Endothelial cell of umbilical vein (primary cell): ENCODE data around the gene PLAC8. TPM values are rescaled to one million over a fixed set of nuclear protein-coding genes. Genes with fewer than 3 reads are reported as not detected.
"Not testable (repeated sequence)": the region's sequence is repeated elsewhere in the genome, so short reads cannot be mapped to it uniquely, and the experiment has no call there.

Source experiments
- BruUV-seq: library from RNA; stranded (reverse); fragments of 400-500 nt; replicated peaks from 2 replicates; lab custom pipeline; 2021; lab: Mats Ljungman, UMichigan
- CTCF ChIA-PET: fragments of 300-600, 350-600 bp; sonication (Branson Sonifier 250); formaldehyde crosslinking; loops from one replicate; lab custom pipeline; 2021; ENCODE audit warnings: antibody characterized with exemption, inconsistent platforms; lab: Charles Lee
- POLR2A ChIA-PET: fragments of 300-600, 350-600 bp; sonication (Branson Sonifier 250); formaldehyde crosslinking; loops from one replicate; lab custom pipeline; 2021; ENCODE audit warnings: antibody characterized with exemption, inconsistent platforms; lab: Charles Lee
- DNase-seq: peaks from one replicate; pipeline ENCODE4 v3.0.0-alpha.2; 2011; ENCODE audit warnings: low read depth, low spot score
- FAIRE-seq: peaks from 2 replicates; lab custom pipeline; 2011; peaks lifted over from hg19 to GRCh38; lab: Jason Lieb, UNC
- H2AFZ ChIP-seq: 2 replicates; pipeline ENCODE4 v1.6.0; 2012; ENCODE audit warnings: low read depth, low read length, control low read depth, inconsistent platforms
- H3K27ac ChIP-seq: 2 replicates; pipeline ENCODE4 v1.5.1; 2011; ENCODE audit warnings: low read depth, mild to moderate bottlenecking, control low read depth, low read length, moderate library complexity; ENCODE audit not compliant: insufficient read depth
- H3K27me3 ChIP-seq, 2 experiments: 2 replicates each; pipeline versions ENCODE4 v1.6.0 to v1.6.1; 2011; ENCODE audit warnings: low read length in 2 of 2, mixed read lengths in 1 of 2; ENCODE audit not compliant: control insufficient read depth in 2 of 2, insufficient read depth in 2 of 2
- H3K36me3 ChIP-seq, 2 experiments: 2 replicates in 1 of 2; 3 replicates in 1 of 2; pipeline ENCODE4 v1.5.1; 2011; ENCODE audit warnings: low read length in 2 of 2, mild to moderate bottlenecking in 1 of 2, moderate library complexity in 1 of 2; ENCODE audit not compliant: control insufficient read depth in 2 of 2, insufficient read depth in 2 of 2; ENCODE audit errors: extremely low read depth in 1 of 2
- H3K4me1 ChIP-seq: 3 replicates; pipeline ENCODE4 v1.5.1; 2011; ENCODE audit warnings: mild to moderate bottlenecking, low read length; ENCODE audit not compliant: control insufficient read depth, insufficient read depth; ENCODE audit errors: extremely low read depth
- H3K4me2 ChIP-seq: 2 replicates; pipeline ENCODE4 v1.6.1; 2011; ENCODE audit warnings: low read length, control low read depth, mixed read lengths; ENCODE audit not compliant: insufficient read depth
- H3K4me3 ChIP-seq, 3 experiments: fragments of 200-600 bp in 1 of 3; sonication (generic), shearing (Covaris generic) in 1 of 3; replicated peaks in 1 of 3; 2 replicates each; pipeline ENCODE4 v1.5.1; 2011 to 2016; ENCODE audit warnings: control low read depth in 3 of 3, low read length in 3 of 3, mild to moderate bottlenecking in 2 of 3, inconsistent platforms in 1 of 3, low read depth in 1 of 3, moderate library complexity in 1 of 3; ENCODE audit not compliant: insufficient read depth in 1 of 3
- H3K79me2 ChIP-seq: 2 replicates; pipeline ENCODE4 v1.6.0; 2012; ENCODE audit warnings: low read length, inconsistent platforms; ENCODE audit not compliant: control insufficient read depth, insufficient read depth
- H3K9ac ChIP-seq: replicated peaks from 2 replicates; pipeline ENCODE3; 2011; ENCODE audit warnings: low read length, control low read depth; ENCODE audit not compliant: insufficient read depth; ENCODE audit errors: extremely low read depth
- H3K9me1 ChIP-seq: replicated peaks from 3 replicates; pipeline ENCODE4 v1.6.0; 2011; ENCODE audit warnings: mild to moderate bottlenecking, low read length; ENCODE audit not compliant: control insufficient read depth, insufficient read depth; ENCODE audit errors: extremely low read depth
- H3K9me3 ChIP-seq: replicated peaks from 2 replicates; pipeline ENCODE4 v1.5.1; 2012; ENCODE audit warnings: low read length, inconsistent platforms; ENCODE audit not compliant: control insufficient read depth, insufficient read depth
- H4K20me1 ChIP-seq: replicated peaks from 2 replicates; pipeline ENCODE3; 2011; ENCODE audit warnings: mild to moderate bottlenecking, low read length; ENCODE audit not compliant: control insufficient read depth, insufficient read depth; ENCODE audit errors: extremely low read depth
- EZH2 ChIP-seq: IDR thresholded peaks from 2 replicates; pipeline ENCODE4 v1.6.1; 2012; ENCODE audit warnings: borderline replicate concordance, low read depth, mild to moderate bottlenecking, moderate library complexity, low read length, inconsistent platforms; ENCODE audit not compliant: severe bottlenecking
- FOS ChIP-seq: IDR thresholded peaks from 2 replicates; pipeline ENCODE4 v1.6.1; 2011; ENCODE audit warnings: mild to moderate bottlenecking, low read length, moderate library complexity, borderline replicate concordance; ENCODE audit not compliant: insufficient read depth
- GATA2 ChIP-seq: IDR thresholded peaks from 2 replicates; pipeline ENCODE4 v1.7.0; 2011; ENCODE audit warnings: low read depth, mild to moderate bottlenecking, moderate library complexity, mixed read lengths, low read length; ENCODE audit not compliant: insufficient read length, insufficient read depth
- JUN ChIP-seq: IDR thresholded peaks from 2 replicates; pipeline ENCODE4 v1.6.1; 2011; ENCODE audit warnings: borderline replicate concordance, low read depth; ENCODE audit not compliant: insufficient read length, insufficient read depth
- MYC ChIP-seq: IDR thresholded peaks from one replicate; pipeline ENCODE4 v1.6.1; 2011; ENCODE audit warnings: mild to moderate bottlenecking, low read depth, low read length
- POLR2A ChIP-seq: IDR thresholded peaks from 2 replicates; pipeline ENCODE4 v1.6.1; 2012; ENCODE audit warnings: low read depth, mild to moderate bottlenecking, control low read depth, low read length
- POLR2AphosphoS5 ChIP-seq: IDR thresholded peaks from 2 replicates; pipeline ENCODE4 v1.6.1; 2012; ENCODE audit warnings: low read depth, mild to moderate bottlenecking, control low read depth, low read length, moderate library complexity; ENCODE audit not compliant: insufficient read depth
- dilution Hi-C: fragments of 300-500 bp; cut with MboI; formaldehyde crosslinking; loops from one replicate; pipeline ENCODE4 v1.15.0; 2019; ENCODE audit warnings: low sequenced_read_pairs; ENCODE audit not compliant: extremely low pct_ligation_motif_present
- intact Hi-C: fragments of 100-400 bp; cut with micrococcal nuclease; formaldehyde crosslinking; loops from one replicate; pipeline ENCODE4 v1.10.0; 2022
- polyA plus RNA-seq, 4 experiments: library from polyadenylated mRNA; depleted of rRNA in 3 of 4; stranded (reverse) in 3 of 4; unstranded in 1 of 4; fragments of >200 nt; gene quantifications; 2 replicates each; pipeline versions ENCODE4 v1.2.1 to v1.2.3, GENCODE V29; 2011 to 2012; ENCODE audit warnings: missing spikeins in 1 of 4
- total RNA-seq: library from RNA; stranded (reverse); gene quantifications from 2 replicates; pipeline ENCODE4 v1.2.3, GENCODE V29; 2021
- TF ChIP-seq, protein P1 (sequence below), 2 donors: IDR thresholded peaks; 1 replicate in 1 of 2; 2 replicates in 1 of 2; pipeline ENCODE4 v1.5.1; 2011; ENCODE audit warnings: low read length in 2 of 2, mild to moderate bottlenecking in 2 of 2, moderate library complexity in 2 of 2, control low read depth in 1 of 2, inconsistent platforms in 1 of 2, low read depth in 1 of 2; ENCODE audit not compliant: insufficient read depth in 1 of 2; ENCODE audit errors: extremely low read depth in 1 of 2
- TF ChIP-seq, protein P2 (sequence below): IDR thresholded peaks from 2 replicates; pipeline ENCODE4 v1.6.1; 2011; ENCODE audit not compliant: insufficient read depth, insufficient read length

Gene PLAC8
- total and polyA plus RNA-seq, 2 donors (not counting 3 experiments of a cell fraction or from before 2014, with no cell fraction given): 4.9 to 5.7 TPM

- intact Hi-C loops, H3K79me2 ChIP-seq, H2AFZ ChIP-seq, H3K4me2 ChIP-seq, dilution Hi-C loops, H3K9me3 ChIP-seq, H3K36me3 ChIP-seq, H3K27me3 ChIP-seq, POLR2A ChIA-PET, FAIRE-seq, H3K9ac ChIP-seq, H3K9me1 ChIP-seq, DNase-seq, H3K4me3 ChIP-seq, H3K27ac ChIP-seq, H4K20me1 ChIP-seq, BruUV-seq: not testable (repeated sequence)
- peaks cover 18% of the 10 kb centered on the region for H3K4me1 ChIP-seq
- CTCF ChIA-PET: interaction anchor here (1.4 kb wide), 1 partner anchor 71 kb away, joined by 3 read pairs; no protein-coding TSS in a partner anchor
Observed at GRCh38 chr4:83145776-83146175, 31.2 kb upstream of the PLAC8 start.

- H3K36me3 ChIP-seq: no peaks in the 10 kb centered on the region
- H3K9ac ChIP-seq: no peak overlapping the region
- no peaks in the 10 kb centered on the region for H3K9me3 ChIP-seq
- H3K9me1 ChIP-seq: no peaks in the 10 kb centered on the region
- dilution Hi-C loops (no loop called here), intact Hi-C loops (no loop called here)
- no peak overlapping the region for H3K4me3 ChIP-seq
- peaks cover 7% of the 10 kb centered on the region for H3K4me1 ChIP-seq
- H4K20me1 ChIP-seq: no peaks in the 10 kb centered on the region
- no peak for DNase-seq
- no peaks in the 10 kb centered on the region for H3K79me2 ChIP-seq
- H3K27ac ChIP-seq: no peak overlapping the region
- H3K4me2 ChIP-seq: no peak overlapping the region
- no peak overlapping the region for H2AFZ ChIP-seq
- CTCF ChIA-PET: interaction anchor here (0.8 to 1.6 kb wide), 3 partner anchors 29 to 121 kb away, joined by 3 to 5 read pairs (median 4); no protein-coding TSS in a partner anchor
- POLR2A ChIA-PET: no interaction called here
- H3K27me3 ChIP-seq: no peaks in the 10 kb centered on the region
- TF ChIP-seq POLR2AphosphoS5 (no peak), GATA2 (no peak), MYC (no peak), POLR2A (no peak), EZH2 (no peak), FOS (no peak), JUN (no peak)
- TF ChIP-seq, protein P1, sequence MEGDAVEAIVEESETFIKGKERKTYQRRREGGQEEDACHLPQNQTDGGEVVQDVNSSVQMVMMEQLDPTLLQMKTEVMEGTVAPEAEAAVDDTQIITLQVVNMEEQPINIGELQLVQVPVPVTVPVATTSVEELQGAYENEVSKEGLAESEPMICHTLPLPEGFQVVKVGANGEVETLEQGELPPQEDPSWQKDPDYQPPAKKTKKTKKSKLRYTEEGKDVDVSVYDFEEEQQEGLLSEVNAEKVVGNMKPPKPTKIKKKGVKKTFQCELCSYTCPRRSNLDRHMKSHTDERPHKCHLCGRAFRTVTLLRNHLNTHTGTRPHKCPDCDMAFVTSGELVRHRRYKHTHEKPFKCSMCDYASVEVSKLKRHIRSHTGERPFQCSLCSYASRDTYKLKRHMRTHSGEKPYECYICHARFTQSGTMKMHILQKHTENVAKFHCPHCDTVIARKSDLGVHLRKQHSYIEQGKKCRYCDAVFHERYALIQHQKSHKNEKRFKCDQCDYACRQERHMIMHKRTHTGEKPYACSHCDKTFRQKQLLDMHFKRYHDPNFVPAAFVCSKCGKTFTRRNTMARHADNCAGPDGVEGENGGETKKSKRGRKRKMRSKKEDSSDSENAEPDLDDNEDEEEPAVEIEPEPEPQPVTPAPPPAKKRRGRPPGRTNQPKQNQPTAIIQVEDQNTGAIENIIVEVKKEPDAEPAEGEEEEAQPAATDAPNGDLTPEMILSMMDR (IDR thresholded peaks at IDR 0.05; ENCODE audit: extremely low read depth in 1 of 2, insufficient read depth in 1 of 2, low read depth in 1 of 2, low read length in 2 of 2): no peak
- TF ChIP-seq, protein P2, sequence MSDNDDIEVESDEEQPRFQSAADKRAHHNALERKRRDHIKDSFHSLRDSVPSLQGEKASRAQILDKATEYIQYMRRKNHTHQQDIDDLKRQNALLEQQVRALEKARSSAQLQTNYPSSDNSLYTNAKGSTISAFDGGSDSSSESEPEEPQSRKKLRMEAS: no peak
- no TSS peak for BruUV-seq
- no peak for FAIRE-seq
Observed at GRCh38 chr4:83139514-83140156, 25.1 kb upstream of the PLAC8 start.
